ENCODE results near the gene SMIM31.

Gene SMIM31

GRCh38 chr4:164753873-164754488 lies at the start of gene SMIM31:
Gene SMIM31, plus strand, starts transcription at chr4:164754131. Its CDS starts 16,313 bp downstream, at chr4:164770444.
- no peak for DNase-seq

GRCh38 chr4:164706675-164707074 lies 47.3 kb upstream of the SMIM31 start:
- no peak for DNase-seq

- peak; percentile 5 for DNase-seq
Measured at GRCh38 chr4:164716901-164717300, 37.0 kb upstream of the SMIM31 start.

GRCh38 chr4:164718827-164719226 lies 35.1 kb upstream of the SMIM31 start:
- no peak for DNase-seq

GRCh38 chr4:164725066-164725465 lies 28.9 kb upstream of the SMIM31 start:
- DNase-seq: no peak

- DNase-seq: no peak
Measured at GRCh38 chr4:164730705-164731393, 23.1 kb upstream of the SMIM31 start.

- peak; percentile 60 for DNase-seq
Measured at GRCh38 chr4:164731827-164732474, 22.0 kb upstream of the SMIM31 start.

- no peak for DNase-seq
Measured at GRCh38 chr4:164734484-164734883, 19.4 kb upstream of the SMIM31 start.

- peak; percentile 5 for DNase-seq
Measured at GRCh38 chr4:164748375-164748774, 5.6 kb upstream of the SMIM31 start.

GRCh38 chr4:164755432-164755831 lies 1.5 kb downstream of the SMIM31 start:
- no peak for DNase-seq

GRCh38 chr4:164756686-164757085 lies 2.8 kb downstream of the SMIM31 start:
- no peak for DNase-seq

GRCh38 chr4:164761241-164761640 lies 7.3 kb downstream of the SMIM31 start:
- no peak for DNase-seq

- no peak for DNase-seq
Measured at GRCh38 chr4:164761746-164762275, 7.9 kb downstream of the SMIM31 start.

- no peak for DNase-seq
Measured at GRCh38 chr4:164765096-164765495, 11.2 kb downstream of the SMIM31 start.

- DNase-seq: no peak
Measured at GRCh38 chr4:164765833-164766232, 11.9 kb downstream of the SMIM31 start.

- no peak for DNase-seq
Measured at GRCh38 chr4:164768516-164768915, 14.6 kb downstream of the SMIM31 start.

GRCh38 chr4:164770010-164770724 lies 16.2 kb downstream of the SMIM31 start:
- no peak for DNase-seq

GRCh38 chr4:164771088-164771487 lies 17.2 kb downstream of the SMIM31 start:
- DNase-seq: no peak

GRCh38 chr4:164772076-164772475 lies 18.1 kb downstream of the SMIM31 start:
- no peak for DNase-seq

GRCh38 chr4:164779080-164779479 lies 25.1 kb downstream of the SMIM31 start:
- no peak for DNase-seq

- DNase-seq: peak; percentile 56
Measured at GRCh38 chr4:164779811-164780216, 25.9 kb downstream of the SMIM31 start.

- no peak for DNase-seq
Measured at GRCh38 chr4:164780839-164781238, 26.9 kb downstream of the SMIM31 start.

GRCh38 chr4:164783976-164784375 lies 30.0 kb downstream of the SMIM31 start:
- no peak for DNase-seq
